Measurements from ENCODE around the gene SPAG6. TPM values are rescaled to one million over a fixed set of nuclear protein-coding genes. Genes with fewer than 3 reads are reported as not detected.

Gene SPAG6
- polyA plus RNA-seq, 2 donors, result not detected

GRCh38 chr10:22417736-22418268, 72.5 kb downstream of the SPAG6 start:
- 79 to 81% methylated on average over 3 of the region's 3 CpGs for WGBS, 2 donors

GRCh38 chr10:22420787-22421517, 75.7 kb downstream of the SPAG6 start:
- no peak overlapping the region for H3K4me3 ChIP-seq (ENCODE audit: low read depth in 1 of 2, low read length in 2 of 2)
- no peaks in the 10 kb centered on the region for H3K36me3 ChIP-seq (ENCODE audit: control insufficient read depth in 2 of 2, insufficient read depth in 2 of 2, low read length in 1 of 2)
- WGBS, 2 donors, result 76 to 78% methylated on average over 4 of the region's 4 CpGs
- no peak overlapping the region for H3K27ac ChIP-seq (ENCODE audit: low read depth in 2 of 2, low read length in 1 of 2)
- no peaks in the 10 kb centered on the region for H3K4me1 ChIP-seq (ENCODE audit: control insufficient read depth in 2 of 2, insufficient read depth in 2 of 2, low read length in 1 of 2)
- H3K27me3 ChIP-seq (ENCODE audit: control insufficient read depth in 1 of 2, insufficient read depth in 2 of 2, low read length in 2 of 2), result no peaks in the 10 kb centered on the region
- H3K9me3 ChIP-seq (ENCODE audit: control insufficient read depth in 2 of 2, insufficient read depth in 1 of 2, low read depth in 1 of 2, low read length in 1 of 2), result no peaks in the 10 kb centered on the region

More at GRCh38 chr10:22417736-22418268, 72.5 kb downstream of the SPAG6 start:
- no peaks in the 10 kb centered on the region for H3K27me3 ChIP-seq (ENCODE audit: control insufficient read depth in 1 of 2, insufficient read depth in 2 of 2, low read length in 2 of 2)
- H3K4me3 ChIP-seq (ENCODE audit: low read depth in 1 of 2, low read length in 2 of 2), result no peak overlapping the region
- no peaks in the 10 kb centered on the region for H3K4me1 ChIP-seq (ENCODE audit: control insufficient read depth in 2 of 2, insufficient read depth in 2 of 2, low read length in 1 of 2)
- H3K27ac ChIP-seq (ENCODE audit: low read depth in 2 of 2, low read length in 1 of 2), result no peak overlapping the region
- no peaks in the 10 kb centered on the region for H3K9me3 ChIP-seq (ENCODE audit: control insufficient read depth in 2 of 2, insufficient read depth in 1 of 2, low read depth in 1 of 2, low read length in 1 of 2)
- H3K36me3 ChIP-seq (ENCODE audit: control insufficient read depth in 2 of 2, insufficient read depth in 2 of 2, low read length in 1 of 2), result no peaks in the 10 kb centered on the region

GRCh38 chr10:22426653-22427052, 81.4 kb downstream of the SPAG6 start:
- Histone ChIP-seq H3K9me3 (ENCODE audit: control insufficient read depth in 2 of 2, insufficient read depth in 1 of 2, low read depth in 1 of 2, low read length in 1 of 2) (no peaks in the 10 kb centered on the region), H3K36me3 (ENCODE audit: control insufficient read depth in 2 of 2, insufficient read depth in 2 of 2, low read length in 1 of 2) (no peaks in the 10 kb centered on the region), H3K4me1 (ENCODE audit: control insufficient read depth in 2 of 2, insufficient read depth in 2 of 2, low read length in 1 of 2) (no peaks in the 10 kb centered on the region), H3K4me3 (ENCODE audit: low read depth in 1 of 2, low read length in 2 of 2) (no peak overlapping the region), H3K27ac (ENCODE audit: low read depth in 2 of 2, low read length in 1 of 2) (no peak overlapping the region), H3K27me3 (ENCODE audit: control insufficient read depth in 1 of 2, insufficient read depth in 2 of 2, low read length in 2 of 2) (no peaks in the 10 kb centered on the region)
- WGBS, 2 donors, result 93% methylated on average over 5 of the region's 5 CpGs

- Histone ChIP-seq H3K27me3 (ENCODE audit: control insufficient read depth in 1 of 2, insufficient read depth in 2 of 2, low read length in 2 of 2) (no peaks in the 10 kb centered on the region), H3K4me1 (ENCODE audit: control insufficient read depth in 2 of 2, insufficient read depth in 2 of 2, low read length in 1 of 2) (no peaks in the 10 kb centered on the region), H3K4me3 (ENCODE audit: low read depth in 1 of 2, low read length in 2 of 2) (no peak overlapping the region), H3K36me3 (ENCODE audit: control insufficient read depth in 2 of 2, insufficient read depth in 2 of 2, low read length in 1 of 2) (no peaks in the 10 kb centered on the region), H3K27ac (ENCODE audit: low read depth in 2 of 2, low read length in 1 of 2) (no peak overlapping the region), H3K9me3 (ENCODE audit: control insufficient read depth in 2 of 2, insufficient read depth in 1 of 2, low read depth in 1 of 2, low read length in 1 of 2) (no peaks in the 10 kb centered on the region)
- 65 to 69% methylated on average over 3 of the region's 3 CpGs for WGBS, 2 donors
Measured at GRCh38 chr10:22427101-22427500, 81.8 kb downstream of the SPAG6 start.

- H3K36me3 ChIP-seq (ENCODE audit: control insufficient read depth in 2 of 2, insufficient read depth in 2 of 2, low read length in 1 of 2), result no peaks in the 10 kb centered on the region
- WGBS, 2 donors, result 21 to 26% methylated on average over 6 of the region's 6 CpGs
- no peak overlapping the region for H3K27ac ChIP-seq (ENCODE audit: low read depth in 2 of 2, low read length in 1 of 2)
- H3K4me3 ChIP-seq (ENCODE audit: low read depth in 1 of 2, low read length in 2 of 2), result no peak overlapping the region
- no peaks in the 10 kb centered on the region for H3K27me3 ChIP-seq (ENCODE audit: control insufficient read depth in 1 of 2, insufficient read depth in 2 of 2, low read length in 2 of 2)
- H3K9me3 ChIP-seq (ENCODE audit: control insufficient read depth in 2 of 2, insufficient read depth in 1 of 2, low read depth in 1 of 2, low read length in 1 of 2), result no peaks in the 10 kb centered on the region
- no peaks in the 10 kb centered on the region for H3K4me1 ChIP-seq (ENCODE audit: control insufficient read depth in 2 of 2, insufficient read depth in 2 of 2, low read length in 1 of 2)
Measured at GRCh38 chr10:22427890-22428571, 82.7 kb downstream of the SPAG6 start.

GRCh38 chr10:22429146-22429545, 83.8 kb downstream of the SPAG6 start:
- no peak overlapping the region for H3K27ac ChIP-seq (ENCODE audit: low read depth in 2 of 2, low read length in 1 of 2)
- WGBS, 2 donors, result 67 to 70% methylated on average over 3 of the region's 3 CpGs
- H3K4me3 ChIP-seq (ENCODE audit: low read depth in 1 of 2, low read length in 2 of 2), result no peak overlapping the region
- no peaks in the 10 kb centered on the region for H3K4me1 ChIP-seq (ENCODE audit: control insufficient read depth in 2 of 2, insufficient read depth in 2 of 2, low read length in 1 of 2)
- H3K27me3 ChIP-seq (ENCODE audit: control insufficient read depth in 1 of 2, insufficient read depth in 2 of 2, low read length in 2 of 2), result no peaks in the 10 kb centered on the region
- no peaks in the 10 kb centered on the region for H3K9me3 ChIP-seq (ENCODE audit: control insufficient read depth in 2 of 2, insufficient read depth in 1 of 2, low read depth in 1 of 2, low read length in 1 of 2)
- H3K36me3 ChIP-seq (ENCODE audit: control insufficient read depth in 2 of 2, insufficient read depth in 2 of 2, low read length in 1 of 2), result no peaks in the 10 kb centered on the region

- WGBS, 2 donors, result 48 to 51% methylated on average over 8 of the region's 8 CpGs
- H3K27ac ChIP-seq (ENCODE audit: low read depth in 2 of 2, low read length in 1 of 2), result no peak overlapping the region
- H3K4me1 ChIP-seq (ENCODE audit: control insufficient read depth in 2 of 2, insufficient read depth in 2 of 2, low read length in 1 of 2), result no peaks in the 10 kb centered on the region
- H3K36me3 ChIP-seq (ENCODE audit: control insufficient read depth in 2 of 2, insufficient read depth in 2 of 2, low read length in 1 of 2), result no peaks in the 10 kb centered on the region
- no peaks in the 10 kb centered on the region for H3K9me3 ChIP-seq (ENCODE audit: control insufficient read depth in 2 of 2, insufficient read depth in 1 of 2, low read depth in 1 of 2, low read length in 1 of 2)
- H3K4me3 ChIP-seq (ENCODE audit: low read depth in 1 of 2, low read length in 2 of 2), result no peak overlapping the region
- H3K27me3 ChIP-seq (ENCODE audit: control insufficient read depth in 1 of 2, insufficient read depth in 2 of 2, low read length in 2 of 2), result no peaks in the 10 kb centered on the region
Measured at GRCh38 chr10:22429981-22430421, 84.7 kb downstream of the SPAG6 start.

- WGBS, 2 donors, result 39 to 53% methylated on average over 2 of the region's 2 CpGs
- H3K9me3 ChIP-seq (ENCODE audit: control insufficient read depth in 2 of 2, insufficient read depth in 1 of 2, low read depth in 1 of 2, low read length in 1 of 2), result no peaks in the 10 kb centered on the region
- no peaks in the 10 kb centered on the region for H3K27me3 ChIP-seq (ENCODE audit: control insufficient read depth in 1 of 2, insufficient read depth in 2 of 2, low read length in 2 of 2)
- H3K27ac ChIP-seq (ENCODE audit: low read depth in 2 of 2, low read length in 1 of 2), result no peak overlapping the region
- H3K36me3 ChIP-seq (ENCODE audit: control insufficient read depth in 2 of 2, insufficient read depth in 2 of 2, low read length in 1 of 2), result no peaks in the 10 kb centered on the region
- no peak overlapping the region for H3K4me3 ChIP-seq (ENCODE audit: low read depth in 1 of 2, low read length in 2 of 2)
- H3K4me1 ChIP-seq (ENCODE audit: control insufficient read depth in 2 of 2, insufficient read depth in 2 of 2, low read length in 1 of 2), result peaks cover 0 to 6% of the 10 kb centered on the region in 2 donors
Measured at GRCh38 chr10:22433875-22434274, 88.6 kb downstream of the SPAG6 start.

- H3K36me3 ChIP-seq (ENCODE audit: control insufficient read depth in 2 of 2, insufficient read depth in 2 of 2, low read length in 1 of 2), result no peaks in the 10 kb centered on the region
- H3K27me3 ChIP-seq (ENCODE audit: control insufficient read depth in 1 of 2, insufficient read depth in 2 of 2, low read length in 2 of 2), result no peaks in the 10 kb centered on the region
- 89 to 93% methylated on average over 2 of the region's 2 CpGs for WGBS, 2 donors
- peaks cover 0 to 6% of the 10 kb centered on the region in 2 donors for H3K4me1 ChIP-seq (ENCODE audit: control insufficient read depth in 2 of 2, insufficient read depth in 2 of 2, low read length in 1 of 2)
- no peak overlapping the region for H3K4me3 ChIP-seq (ENCODE audit: low read depth in 1 of 2, low read length in 2 of 2)
- H3K9me3 ChIP-seq (ENCODE audit: control insufficient read depth in 2 of 2, insufficient read depth in 1 of 2, low read depth in 1 of 2, low read length in 1 of 2), result no peaks in the 10 kb centered on the region
- no peak overlapping the region for H3K27ac ChIP-seq (ENCODE audit: low read depth in 2 of 2, low read length in 1 of 2)
Measured at GRCh38 chr10:22434521-22434920, 89.2 kb downstream of the SPAG6 start.
